ENCODE measurements around the gene FLYWCH2. TPM values are rescaled to one million over a fixed set of nuclear protein-coding genes. Genes with fewer than 3 reads are reported as not detected.
A peak's percentile ranks its signal among the peaks of the same experiment; 100 is the strongest.

FLYWCH2 gene
- total RNA-seq, 4 donors from 2014 or later: 18.9 to 47.9 (median 39.5) TPM

- DNase-seq: no peak
- peak; percentile 93 to 98 (median 96) for TF ChIP-seq CTCF (IDR thresholded peaks at IDR 0.05)
- TF ChIP-seq POLR2A (IDR thresholded peaks at IDR 0.05): no peak
- 8 to 11% methylated on average over 13 of the region's 13 CpGs for WGBS, 2 donors
Observed at GRCh38 chr16:2919511-2920255, 36.7 kb downstream of the FLYWCH2 start.

GRCh38 chr16:2923481-2923880 is 40.5 kb downstream of the FLYWCH2 start:
- TF ChIP-seq POLR2A (IDR thresholded peaks at IDR 0.05) (no peak), CTCF (IDR thresholded peaks at IDR 0.05) (no peak)
- Histone ChIP-seq H3K27ac (no peak overlapping the region), H3K4me1 (peaks cover 0 to 46% (median 23%) of the 10 kb centered on the region in 3 donors), H3K4me3 (no peak overlapping the region), H3K27me3 (no peaks in the 10 kb centered on the region), H3K9me3 (no peaks in the 10 kb centered on the region), H3K36me3 (peaks cover 0 to 41% (median 2%) of the 10 kb centered on the region in 3 donors)
- intact Hi-C loops (cut with DNase I): loop anchor here (5.0 kb wide), 1 partner anchor 46 kb away; no protein-coding TSS in a partner anchor
- DNase-seq: no peak
- WGBS, 2 donors: 94 to 97% methylated on average over 14 of the region's 14 CpGs

More at GRCh38 chr16:2919511-2920255, 36.7 kb downstream of the FLYWCH2 start:
- peaks cover 7 to 47% (median 28%) of the 10 kb centered on the region in 3 donors for H3K4me1 ChIP-seq
- intact Hi-C loops (cut with DNase I): loop anchor here (5.0 kb wide), 1 partner anchor 42 kb away; no protein-coding TSS in a partner anchor
- peak overlapping the region; percentile 58 to 78 (median 77) for H3K27ac ChIP-seq
- no peak overlapping the region for H3K4me3 ChIP-seq
- peaks cover 0 to 71% (median 2%) of the 10 kb centered on the region in 3 donors for H3K36me3 ChIP-seq
- H3K9me3 ChIP-seq: no peaks in the 10 kb centered on the region
- H3K27me3 ChIP-seq: no peaks in the 10 kb centered on the region

- Histone ChIP-seq H3K27ac (peak overlapping the region in 3 of 4 donors; percentile 7 to 48 (median 34)), H3K36me3 (peaks cover 0 to 45% (median 12%) of the 10 kb centered on the region in 3 donors), H3K27me3 (no peaks in the 10 kb centered on the region), H3K9me3 (no peaks in the 10 kb centered on the region), H3K4me3 (no peak overlapping the region), H3K4me1 (peaks cover 0 to 30% (median 14%) of the 10 kb centered on the region in 3 donors)
- 47 to 50% methylated on average over 2 to 21 of the region's 42 CpGs for WGBS, 2 donors
- no peak for TF ChIP-seq CTCF (IDR thresholded peaks at IDR 0.05)
- TF ChIP-seq POLR2A (IDR thresholded peaks at IDR 0.05): no peak
- intact Hi-C loops (cut with DNase I): loop anchor here (5.0 kb wide), 1 partner anchor 48 kb away; no protein-coding TSS in a partner anchor
- no peak for DNase-seq
Observed at GRCh38 chr16:2924901-2925755, 42.1 kb downstream of the FLYWCH2 start.

GRCh38 chr16:2925951-2926649 is 43.1 kb downstream of the FLYWCH2 start:
- Histone ChIP-seq H3K4me3 (no peak overlapping the region), H3K4me1 (peaks cover 0 to 30% (median 14%) of the 10 kb centered on the region in 3 donors), H3K27me3 (no peaks in the 10 kb centered on the region), H3K9me3 (no peaks in the 10 kb centered on the region), H3K27ac (peak overlapping the region in 2 of 4 donors; percentile 26 to 56), H3K36me3 (peaks cover 5 to 46% (median 19%) of the 10 kb centered on the region in 3 donors)
- no peak for DNase-seq
- no peak for TF ChIP-seq POLR2A (IDR thresholded peaks at IDR 0.05)
- TF ChIP-seq CTCF (IDR thresholded peaks at IDR 0.05): no peak
- WGBS, 2 donors: 71 to 73% methylated on average over 6 to 8 of the region's 9 CpGs
- intact Hi-C loops (cut with DNase I): no loop called here
